Kidney (tissue), 14 donors: ENCODE measurements around the gene GPC5. TPM values are rescaled to one million over a fixed set of nuclear protein-coding genes. Genes with fewer than 3 reads are reported as not detected.

ENCODE experiments used
- DNase-seq, 5 donors: peaks; one replicate each; pipeline ENCODE4 v3.0.0-alpha.2; 2013 to 2020
- FAIRE-seq: peaks from 2 replicates; lab custom pipeline; 2012; peaks lifted over from hg19 to GRCh38; lab: Jason Lieb, UNC
- H3K27ac ChIP-seq, 2 donors: one replicate each; pipeline ENCODE4 v1.7.0; 2013; ENCODE audit warnings: low read depth in 2 of 2, low read length in 2 of 2, inconsistent platforms in 1 of 2
- H3K27me3 ChIP-seq: one replicate; pipeline ENCODE4 v1.7.1; 2013; ENCODE audit warnings: low read length, inconsistent platforms; ENCODE audit not compliant: control insufficient read depth, insufficient read depth
- H3K36me3 ChIP-seq, 3 donors: one replicate each; pipeline versions ENCODE4 v1.7.0 to v1.7.1; 2013; ENCODE audit warnings: low read length in 3 of 3, control low read depth in 1 of 3, inconsistent platforms in 1 of 3; ENCODE audit not compliant: insufficient read depth in 3 of 3, control insufficient read depth in 2 of 3
- H3K4me1 ChIP-seq, 3 donors: one replicate each; pipeline versions ENCODE4 v1.7.0 to v1.7.1; 2013; ENCODE audit warnings: low read length in 3 of 3, inconsistent platforms in 1 of 3, low read depth in 1 of 3; ENCODE audit not compliant: control insufficient read depth in 2 of 3, insufficient read depth in 2 of 3
- H3K4me3 ChIP-seq, 3 donors: one replicate each; pipeline versions ENCODE4 v1.7.0 to v1.8.1; 2013; ENCODE audit warnings: low read length in 3 of 3, control low read depth in 1 of 3, inconsistent platforms in 1 of 3
- H3K9ac ChIP-seq, 3 donors: one replicate each; pipeline versions ENCODE4 v1.7.0 to v1.7.1; 2013; ENCODE audit warnings: low read length in 3 of 3, control low read depth in 1 of 3, inconsistent platforms in 1 of 3
- H3K9me3 ChIP-seq, 3 donors: one replicate each; pipeline versions ENCODE4 v1.7.0 to v1.7.1; 2013; ENCODE audit warnings: low read length in 3 of 3, control low read depth in 1 of 3, inconsistent platforms in 1 of 3; ENCODE audit not compliant: control insufficient read depth in 2 of 3, insufficient read depth in 1 of 3
- intact Hi-C: fragments of 100-400 bp; cut with DNase I; formaldehyde crosslinking; loops from one replicate; pipeline ENCODE4 v1.11.1; 2022
- polyA plus RNA-seq: library from polyadenylated mRNA; stranded (reverse); fragments of 350-450 nt; fragmentation: Illumina TruSeq; extraction: RNeasy Lipid Tissue Mini Kit (QIAGEN cat#74804); gene quantifications from one replicate; pipeline ENCODE4 v1.2.3, GENCODE V29; 2014; ENCODE audit warnings: low read depth, low replicate concordance; ENCODE audit not compliant: insufficient read depth
- total RNA-seq: library from RNA; stranded (reverse); fragmentation: NEBNext Ultra II Directional; extraction: Animal tissue kit (Norgen Biotek cat#: 25700); gene quantifications from one replicate; pipeline ENCODE4 v1.2.1, GENCODE V29; 2021
- TF ChIP-seq, protein P1 (sequence below): IDR thresholded peaks from 3 replicates; pipeline ENCODE4 v1.5.1; 2012; ENCODE audit warnings: mild to moderate bottlenecking, moderate library complexity, borderline replicate concordance; ENCODE audit not compliant: insufficient read depth; ENCODE audit errors: extremely low read depth
- donor health status: control.
- donor health status: control.
- donor health status: control.
- donor health status: control.
- donor health status: control.
- donor health status: DM: yes; HTN: yes; CAD: no.
- donor health status: Normal renal cell carcinoma (clear cell type).

GPC5 gene
- total and polyA plus RNA-seq, 2 donors from 2014 or later, result 0.47 to 6.8 TPM

DNA sequence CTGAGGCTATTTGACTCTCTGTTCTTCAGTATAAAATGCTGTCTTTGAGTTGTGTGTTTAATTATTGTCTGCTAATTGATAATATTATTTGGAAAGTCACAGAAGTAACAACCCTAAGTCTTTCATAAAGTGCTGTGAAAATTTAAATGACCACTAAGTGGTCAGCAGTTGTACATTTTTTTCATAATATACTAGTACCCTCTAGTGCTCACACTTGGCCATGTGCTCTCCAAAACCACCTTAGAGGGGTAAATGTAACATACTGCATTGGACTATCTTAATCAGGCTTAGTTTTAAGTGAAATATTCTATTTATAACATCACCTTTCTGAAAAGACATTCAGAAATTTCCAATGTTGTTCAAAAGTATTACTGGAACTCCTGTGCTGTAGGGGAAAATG lies 745.3 kb downstream of the GPC5 start:
- H3K27me3 ChIP-seq, result no peaks in the 10 kb centered on the region

DNA sequence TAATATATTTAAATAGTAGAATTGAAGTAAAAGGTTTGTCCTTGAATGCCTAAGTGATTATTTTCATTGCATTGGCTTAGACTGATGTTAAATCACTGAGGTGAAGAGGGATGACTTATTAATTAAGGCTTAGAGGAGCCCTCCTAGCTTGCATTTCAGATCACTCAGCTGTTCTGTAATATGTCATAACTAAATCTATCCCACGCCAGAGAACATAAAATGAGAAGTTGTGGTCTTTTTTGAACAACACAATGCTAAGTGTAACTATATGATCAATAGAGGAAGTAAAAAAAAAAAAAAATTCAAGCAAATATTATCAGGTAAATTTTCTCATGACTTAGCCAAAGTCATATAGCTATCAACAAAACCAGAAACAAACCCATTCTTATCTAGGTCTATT lies 752.2 kb downstream of the GPC5 start:
- Histone ChIP-seq H3K27ac (no peak overlapping the region), H3K9me3 (no peaks in the 10 kb centered on the region), H3K9ac (no peak overlapping the region), H3K4me1 (no peaks in the 10 kb centered on the region), H3K27me3 (no peaks in the 10 kb centered on the region), H3K4me3 (no peak overlapping the region), H3K36me3 (no peaks in the 10 kb centered on the region)
- intact Hi-C loops, result no loop called here
- DNase-seq (no peak), FAIRE-seq (no peak)
- TF ChIP-seq, protein P1, sequence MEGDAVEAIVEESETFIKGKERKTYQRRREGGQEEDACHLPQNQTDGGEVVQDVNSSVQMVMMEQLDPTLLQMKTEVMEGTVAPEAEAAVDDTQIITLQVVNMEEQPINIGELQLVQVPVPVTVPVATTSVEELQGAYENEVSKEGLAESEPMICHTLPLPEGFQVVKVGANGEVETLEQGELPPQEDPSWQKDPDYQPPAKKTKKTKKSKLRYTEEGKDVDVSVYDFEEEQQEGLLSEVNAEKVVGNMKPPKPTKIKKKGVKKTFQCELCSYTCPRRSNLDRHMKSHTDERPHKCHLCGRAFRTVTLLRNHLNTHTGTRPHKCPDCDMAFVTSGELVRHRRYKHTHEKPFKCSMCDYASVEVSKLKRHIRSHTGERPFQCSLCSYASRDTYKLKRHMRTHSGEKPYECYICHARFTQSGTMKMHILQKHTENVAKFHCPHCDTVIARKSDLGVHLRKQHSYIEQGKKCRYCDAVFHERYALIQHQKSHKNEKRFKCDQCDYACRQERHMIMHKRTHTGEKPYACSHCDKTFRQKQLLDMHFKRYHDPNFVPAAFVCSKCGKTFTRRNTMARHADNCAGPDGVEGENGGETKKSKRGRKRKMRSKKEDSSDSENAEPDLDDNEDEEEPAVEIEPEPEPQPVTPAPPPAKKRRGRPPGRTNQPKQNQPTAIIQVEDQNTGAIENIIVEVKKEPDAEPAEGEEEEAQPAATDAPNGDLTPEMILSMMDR, result no peak

More for the DNA sequence above, 745.3 kb downstream of the GPC5 start:
- no peak overlapping the region for H3K27ac ChIP-seq
- no peaks in the 10 kb centered on the region for H3K9me3 ChIP-seq
- TF ChIP-seq, protein P1, result no peak
- DNase-seq (peak in 1 of 5 donors; percentile 25), FAIRE-seq (no peak)
- no peak overlapping the region for H3K4me3 ChIP-seq
- no peaks in the 10 kb centered on the region for H3K36me3 ChIP-seq
- no peak overlapping the region for H3K9ac ChIP-seq
- intact Hi-C loops, result no loop called here
- H3K4me1 ChIP-seq, result no peaks in the 10 kb centered on the region

DNA sequence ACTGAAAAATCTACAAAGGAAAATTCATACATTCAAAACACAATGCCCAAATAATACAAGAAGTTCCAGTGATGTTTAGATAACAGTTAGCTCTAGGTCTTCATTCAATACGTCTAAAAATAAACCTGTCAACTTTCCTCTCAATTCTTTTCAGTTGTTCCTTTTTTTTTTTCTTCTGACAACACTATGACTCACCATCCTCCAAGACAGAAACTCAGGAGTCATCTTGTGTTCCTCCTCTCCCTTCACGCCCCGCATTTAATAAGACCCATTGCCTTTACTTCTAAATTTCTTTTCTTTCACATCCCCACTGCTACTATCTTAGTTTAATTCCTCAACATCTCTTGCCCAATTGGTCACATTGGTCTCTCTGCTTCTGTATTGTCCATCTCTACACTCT lies 759.9 kb downstream of the GPC5 start:
- DNase-seq (no peak), FAIRE-seq (no peak)
- Histone ChIP-seq H3K9me3 (no peaks in the 10 kb centered on the region), H3K9ac (no peak overlapping the region), H3K4me3 (no peak overlapping the region), H3K27ac (no peak overlapping the region), H3K36me3 (no peaks in the 10 kb centered on the region), H3K27me3 (no peaks in the 10 kb centered on the region), H3K4me1 (no peaks in the 10 kb centered on the region)
- TF ChIP-seq, protein P1, result no peak
- intact Hi-C loops, result no loop called here

DNA sequence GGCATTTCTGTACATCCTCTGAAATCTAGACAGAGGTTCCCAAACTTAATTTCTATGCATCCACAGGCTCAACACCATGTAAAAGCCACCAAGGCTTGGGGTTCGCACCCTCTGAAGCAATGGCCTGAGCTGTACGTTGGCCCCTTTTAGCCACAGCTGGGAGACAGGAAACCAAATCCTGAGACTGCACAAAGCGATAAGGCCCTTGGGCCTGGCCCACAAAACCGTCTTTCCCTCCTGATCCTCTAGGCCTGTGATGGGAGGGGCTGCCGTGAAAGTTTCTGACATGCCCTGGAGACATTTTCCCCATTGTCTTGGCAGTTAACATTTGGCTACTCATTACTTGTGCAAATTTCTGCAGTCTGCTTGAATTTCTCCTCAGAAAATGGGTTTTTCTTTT lies 766.4 kb downstream of the GPC5 start:
- Histone ChIP-seq H3K4me1 (no peaks in the 10 kb centered on the region), H3K4me3 (no peak overlapping the region), H3K36me3 (no peaks in the 10 kb centered on the region), H3K27ac (no peak overlapping the region), H3K27me3 (no peaks in the 10 kb centered on the region), H3K9ac (no peak overlapping the region), H3K9me3 (no peaks in the 10 kb centered on the region)
- TF ChIP-seq, protein P1, result no peak
- intact Hi-C loops, result no loop called here
- DNase-seq, result no peak
- no peak for FAIRE-seq
